ENCODE measurements around the gene HHIPL1. TPM values are rescaled to one million over a fixed set of nuclear protein-coding genes. Genes with fewer than 3 reads are reported as not detected.

The HHIPL1 gene
- total and polyA plus RNA-seq, 2 donors (not counting 3 experiments of a cell fraction or from before 2014, with no cell fraction given) = 1.3 to 2.1 TPM

DNA sequence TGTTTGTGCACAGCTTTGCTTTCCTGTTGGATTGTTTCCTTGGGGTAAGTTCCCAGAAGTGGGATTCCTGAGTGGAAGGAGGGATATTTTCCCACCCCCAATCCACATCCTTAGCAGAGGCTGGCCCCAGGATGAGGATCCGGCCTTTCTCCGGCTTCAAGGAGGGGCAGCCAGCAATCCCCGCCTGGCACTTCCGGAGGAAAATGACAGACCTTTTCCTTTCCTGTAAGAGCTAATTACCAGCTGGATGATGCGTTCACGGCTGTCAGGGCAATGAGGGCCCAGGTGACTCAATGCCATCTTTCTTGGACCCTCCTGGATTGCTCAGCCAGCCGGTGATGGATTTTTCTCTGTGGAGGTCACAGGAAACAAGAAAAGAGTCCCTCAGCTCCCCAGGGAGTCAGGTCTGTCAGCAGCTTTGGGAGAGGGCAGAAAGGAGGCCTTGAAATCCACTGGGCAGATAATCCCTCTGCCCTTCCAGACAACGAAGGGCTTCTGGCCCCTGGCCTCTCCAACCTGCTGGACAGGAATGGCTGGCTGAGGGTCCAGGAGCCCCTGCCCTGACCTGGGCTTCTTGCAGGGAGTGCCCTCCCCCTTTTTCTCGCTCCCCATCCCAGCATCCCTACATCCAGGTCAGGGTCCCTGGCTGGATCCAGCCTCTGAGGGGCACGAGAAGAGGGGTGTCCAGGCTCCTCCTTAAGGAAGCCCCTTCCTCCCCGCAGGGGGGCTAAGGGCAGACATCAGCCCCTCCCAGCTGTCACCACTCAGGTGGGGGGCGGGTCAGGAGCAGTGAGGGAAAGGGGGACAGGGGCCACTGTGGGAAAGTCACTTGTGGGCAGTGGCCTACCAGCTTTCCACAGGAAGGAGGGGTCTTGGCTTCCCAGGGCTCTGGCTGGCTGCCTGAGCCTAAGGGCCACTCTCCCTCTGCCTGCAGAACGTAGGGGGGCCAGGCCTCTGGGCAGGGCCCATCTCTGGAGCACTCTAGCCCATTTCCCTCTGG, 24.8 kb upstream of the HHIPL1 start:
- peak overlapping the region; percentile 57 for H3K9ac ChIP-seq (replicated peaks; ENCODE audit: extremely low read depth, insufficient read depth, low read length)
- H2AFZ ChIP-seq (ENCODE audit: low read depth, low read length) = peak overlapping the region; percentile 4
- peak; percentile 99 for FAIRE-seq
- H3K36me3 ChIP-seq (ENCODE audit: control insufficient read depth in 2 of 2, extremely low read depth in 1 of 2, insufficient read depth in 2 of 2, low read length in 2 of 2) = no peaks in the 10 kb centered on the region
- H3K27me3 ChIP-seq (ENCODE audit: control insufficient read depth in 2 of 2, insufficient read depth in 2 of 2, low read length in 2 of 2) = no peaks in the 10 kb centered on the region
- TSS peak; percentile 72 for BruUV-seq (replicated peaks)
- peak; percentile 89 for DNase-seq (ENCODE audit: low read depth, low spot score)
- no peaks in the 10 kb centered on the region for H3K9me1 ChIP-seq (replicated peaks; ENCODE audit: control insufficient read depth, extremely low read depth, insufficient read depth, low read length)
- no peaks in the 10 kb centered on the region for H3K79me2 ChIP-seq (ENCODE audit: control insufficient read depth, insufficient read depth, low read length)
- H3K4me1 ChIP-seq (ENCODE audit: control insufficient read depth, extremely low read depth, insufficient read depth, low read length) = peaks cover 40% of the 10 kb centered on the region
- ChIA-PET POLR2A (no interaction called here), CTCF (interaction anchor here (0.9 to 8.4 kb wide), 8 partner anchors 8 to 102 kb away, joined by 3 to 61 read pairs (median 4); partner anchors contain the start of gene CCDC85C)
- H4K20me1 ChIP-seq (replicated peaks; ENCODE audit: control insufficient read depth, extremely low read depth, insufficient read depth, low read length) = no peaks in the 10 kb centered on the region
- peak overlapping the region; percentile 95 for H3K27ac ChIP-seq (ENCODE audit: insufficient read depth, low read depth, low read length)
- peak overlapping the region in 1 of 3 experiments; percentile 2 for H3K4me3 ChIP-seq (replicated peaks in 1 of 3; ENCODE audit: insufficient read depth in 1 of 3, low read depth in 1 of 3, low read length in 3 of 3)
- TF ChIP-seq EZH2 (IDR thresholded peaks at IDR 0.05; ENCODE audit: borderline replicate concordance, low read depth, low read length, severe bottlenecking) = no peak
- TF ChIP-seq JUN (IDR thresholded peaks at IDR 0.05; ENCODE audit: borderline replicate concordance, insufficient read depth, insufficient read length, low read depth) = peak; percentile 90
- peak; percentile 87 for TF ChIP-seq POLR2AphosphoS5 (IDR thresholded peaks at IDR 0.05; ENCODE audit: insufficient read depth, low read depth, low read length)
- TF ChIP-seq MYC (IDR thresholded peaks at IDR 0.05; ENCODE audit: low read depth, low read length) = no peak
- peak; percentile 95 for TF ChIP-seq FOS (IDR thresholded peaks at IDR 0.05; ENCODE audit: borderline replicate concordance, insufficient read depth, low read length)
- no peak for TF ChIP-seq GATA2 (IDR thresholded peaks at IDR 0.05; ENCODE audit: insufficient read depth, insufficient read length, low read depth, low read length)
- no peaks in the 10 kb centered on the region for H3K9me3 ChIP-seq (replicated peaks; ENCODE audit: control insufficient read depth, insufficient read depth, low read length)
- dilution Hi-C loops (cut with MboI; ENCODE audit: extremely low pct_ligation_motif_present, low sequenced_read_pairs) = no loop called here
- peak overlapping the region; percentile 48 for H3K4me2 ChIP-seq (ENCODE audit: insufficient read depth, low read length)
- intact Hi-C loops (cut with micrococcal nuclease) = loop anchor here (1.0 kb wide), 3 partner anchors 16 to 89 kb away; partner anchors contain the start of gene CCDC85C

All from endothelial cell of umbilical vein (primary cell).